ENCODE measurements around the gene PSMD12.

GRCh38 chr17:67412032-67412431, 45.7 kb upstream of the PSMD12 start:
- no peak for TF ChIP-seq YY1 (IDR thresholded peaks at IDR 0.05; ENCODE audit: low read depth)
- TF ChIP-seq CTCF (IDR thresholded peaks at IDR 0.05): no peak
- no peak for TF ChIP-seq TCF12 (IDR thresholded peaks at IDR 0.05)

Data from SK-N-SH (cell line).